ENCODE measurements around the gene GALNT14. TPM values are rescaled to one million over a fixed set of nuclear protein-coding genes. Genes with fewer than 3 reads are reported as not detected.

GALNT14 gene
- total and polyA plus RNA-seq, 2 of the 8 experiments (the other 6 are each of a cell fraction or from before 2014, with no cell fraction given): 13.0 to 13.7 TPM

DNA sequence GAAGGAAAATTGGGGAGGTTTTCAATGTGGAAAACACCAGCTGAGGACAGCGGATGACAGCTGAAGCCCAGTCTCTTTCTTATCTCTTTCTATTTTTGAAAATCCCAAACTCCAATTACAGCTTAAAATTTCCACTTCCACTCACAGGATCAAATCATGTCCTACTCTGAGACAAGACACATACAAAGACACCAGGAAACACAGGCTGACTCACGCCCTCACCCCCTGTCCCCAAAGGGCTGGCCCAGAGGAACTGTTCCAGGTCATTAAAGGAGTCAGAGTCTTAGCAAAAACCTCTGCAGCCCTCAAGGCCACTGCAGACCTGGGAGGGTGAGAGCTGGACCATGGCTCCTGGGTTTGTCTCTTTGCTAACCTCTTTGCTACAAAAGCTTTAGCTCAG is 187.9 kb downstream of the GALNT14 start (continued):
- no peak for TF ChIP-seq CHD1 (IDR thresholded peaks at IDR 0.05; ENCODE audit: low read depth, low read length)
- TF ChIP-seq, protein P1, sequence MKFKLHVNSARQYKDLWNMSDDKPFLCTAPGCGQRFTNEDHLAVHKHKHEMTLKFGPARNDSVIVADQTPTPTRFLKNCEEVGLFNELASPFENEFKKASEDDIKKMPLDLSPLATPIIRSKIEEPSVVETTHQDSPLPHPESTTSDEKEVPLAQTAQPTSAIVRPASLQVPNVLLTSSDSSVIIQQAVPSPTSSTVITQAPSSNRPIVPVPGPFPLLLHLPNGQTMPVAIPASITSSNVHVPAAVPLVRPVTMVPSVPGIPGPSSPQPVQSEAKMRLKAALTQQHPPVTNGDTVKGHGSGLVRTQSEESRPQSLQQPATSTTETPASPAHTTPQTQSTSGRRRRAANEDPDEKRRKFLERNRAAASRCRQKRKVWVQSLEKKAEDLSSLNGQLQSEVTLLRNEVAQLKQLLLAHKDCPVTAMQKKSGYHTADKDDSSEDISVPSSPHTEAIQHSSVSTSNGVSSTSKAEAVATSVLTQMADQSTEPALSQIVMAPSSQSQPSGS (IDR thresholded peaks at IDR 0.05; ENCODE audit: low read length): no peak
- TF ChIP-seq, protein P2, sequence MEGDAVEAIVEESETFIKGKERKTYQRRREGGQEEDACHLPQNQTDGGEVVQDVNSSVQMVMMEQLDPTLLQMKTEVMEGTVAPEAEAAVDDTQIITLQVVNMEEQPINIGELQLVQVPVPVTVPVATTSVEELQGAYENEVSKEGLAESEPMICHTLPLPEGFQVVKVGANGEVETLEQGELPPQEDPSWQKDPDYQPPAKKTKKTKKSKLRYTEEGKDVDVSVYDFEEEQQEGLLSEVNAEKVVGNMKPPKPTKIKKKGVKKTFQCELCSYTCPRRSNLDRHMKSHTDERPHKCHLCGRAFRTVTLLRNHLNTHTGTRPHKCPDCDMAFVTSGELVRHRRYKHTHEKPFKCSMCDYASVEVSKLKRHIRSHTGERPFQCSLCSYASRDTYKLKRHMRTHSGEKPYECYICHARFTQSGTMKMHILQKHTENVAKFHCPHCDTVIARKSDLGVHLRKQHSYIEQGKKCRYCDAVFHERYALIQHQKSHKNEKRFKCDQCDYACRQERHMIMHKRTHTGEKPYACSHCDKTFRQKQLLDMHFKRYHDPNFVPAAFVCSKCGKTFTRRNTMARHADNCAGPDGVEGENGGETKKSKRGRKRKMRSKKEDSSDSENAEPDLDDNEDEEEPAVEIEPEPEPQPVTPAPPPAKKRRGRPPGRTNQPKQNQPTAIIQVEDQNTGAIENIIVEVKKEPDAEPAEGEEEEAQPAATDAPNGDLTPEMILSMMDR (IDR thresholded peaks at IDR 0.05; ENCODE audit: control extremely low read depth in 1 of 3, insufficient read depth in 1 of 3, low read depth in 1 of 3, low read length in 3 of 3): no peak
- no peak for TF ChIP-seq POU5F1 (IDR thresholded peaks at IDR 0.05; ENCODE audit: low read depth, low read length)

Measured in H1 (cell line).